Stimulated activated CD4-positive, alpha-beta T cell treated with anti-CD3 and anti-CD28 coated beads, TNF-alpha, amount 100 ng/mL, for 4 hours (primary cell): ENCODE data around the gene GFOD1.
"Not testable (repeated sequence)": the region's sequence is repeated elsewhere in the genome, so short reads cannot be mapped to it uniquely, and the experiment has no call there.

Experiments
- DNase-seq, 3 experiments: peaks; one replicate each; pipeline ENCODE4 v3.0.0-alpha.2; 2020; ENCODE audit warnings: low read depth in 3 of 3

GFOD1 gene

GRCh38 chr6:13511913-13512717 lies 24.7 kb upstream of the GFOD1 start:
- DNase-seq, result no peak

- not testable (repeated sequence) for DNase-seq
These were observed 23.8 kb upstream of the GFOD1 start for GRCh38 chr6:13511141-13511571.

GRCh38 chr6:13510433-13510832 lies 23.0 kb upstream of the GFOD1 start:
- DNase-seq, result not testable (repeated sequence)

- DNase-seq, result no peak
These were observed 21.6 kb upstream of the GFOD1 start for GRCh38 chr6:13508711-13509705.

GRCh38 chr6:13507306-13507860 lies 20.0 kb upstream of the GFOD1 start:
- no peak for DNase-seq

- no peak for DNase-seq
These were observed 17.9 kb upstream of the GFOD1 start for GRCh38 chr6:13505345-13505734.

GRCh38 chr6:13504611-13505344 lies 17.4 kb upstream of the GFOD1 start:
- no peak for DNase-seq

- DNase-seq, result no peak
These were observed 13.5 kb upstream of the GFOD1 start for GRCh38 chr6:13500915-13501314.

- DNase-seq, result no peak
These were observed 12.9 kb upstream of the GFOD1 start for GRCh38 chr6:13500264-13500663.

- DNase-seq, result no peak
These were observed 9.3 kb upstream of the GFOD1 start for GRCh38 chr6:13496513-13497190.

- DNase-seq, result no peak
These were observed 8.4 kb upstream of the GFOD1 start for GRCh38 chr6:13495818-13496217.

GRCh38 chr6:13495112-13495776 lies 7.8 kb upstream of the GFOD1 start:
- no peak for DNase-seq

GRCh38 chr6:13494137-13494536 lies 6.7 kb upstream of the GFOD1 start:
- no peak for DNase-seq

GRCh38 chr6:13493147-13493546 lies 5.7 kb upstream of the GFOD1 start:
- DNase-seq, result no peak

- DNase-seq, result no peak
These were observed 5.0 kb upstream of the GFOD1 start for GRCh38 chr6:13492357-13492756.

GRCh38 chr6:13491538-13491937 lies 4.1 kb upstream of the GFOD1 start:
- no peak for DNase-seq

- no peak for DNase-seq
These were observed 3.0 kb upstream of the GFOD1 start for GRCh38 chr6:13490402-13490801.

GRCh38 chr6:13488896-13489237 lies 1.5 kb upstream of the GFOD1 start:
- no peak for DNase-seq

GRCh38 chr6:13488015-13488895 lies 855 bp upstream of the GFOD1 start:
- DNase-seq, result no peak
